Tibial nerve (tissue), 4 donors: ENCODE results near the gene CCP110.

Experiments used
- EP300 ChIP-seq, 2 donors: sonication (generic); formaldehyde crosslinking; IDR thresholded peaks; one replicate each; pipeline ENCODE4 v1.6.1; 2017; ENCODE audit warnings: antibody characterized with exemption in 2 of 2, mild to moderate bottlenecking in 1 of 2
- POLR2A ChIP-seq, 2 donors: fragments of 450-650 bp; IDR thresholded peaks; one replicate each; pipeline ENCODE4 v1.6.1; 2017; ENCODE audit warnings: antibody characterized with exemption in 2 of 2, mild to moderate bottlenecking in 2 of 2, moderate library complexity in 2 of 2
- TF ChIP-seq, protein P1 (sequence below), 5 experiments: fragments of 200-600 bp in 3 of 5; fragments of 450-650 bp in 2 of 5; sonication (generic) in 3 of 5; IDR thresholded peaks; one replicate each; pipeline ENCODE4 v1.5.1; 2016 to 2019; ENCODE audit warnings: antibody characterized with exemption in 5 of 5, mild to moderate bottlenecking in 3 of 5, moderate library complexity in 2 of 5

DNA sequence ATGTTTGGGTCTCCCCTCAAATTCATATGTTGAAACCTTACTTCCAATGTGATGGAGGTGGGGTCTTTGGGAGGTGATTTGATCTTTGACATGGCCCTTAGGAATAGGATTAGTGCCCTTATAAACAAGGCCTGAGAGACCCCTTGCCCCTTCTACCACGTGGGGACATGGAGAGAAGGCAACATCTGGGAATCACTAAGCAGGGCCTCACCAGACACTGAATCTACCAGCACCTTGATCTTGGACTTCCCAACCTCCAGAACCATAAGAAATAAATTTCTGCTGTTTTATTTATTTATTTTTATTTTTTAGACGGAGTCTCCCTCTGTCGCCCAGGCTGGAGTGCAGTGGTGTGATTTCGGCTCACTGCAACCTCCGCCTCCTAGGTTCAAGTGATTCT is 42.0 kb upstream of the CCP110 start:
- TF ChIP-seq POLR2A (IDR thresholded peaks at IDR 0.05) (no peak), EP300 (IDR thresholded peaks at IDR 0.05) (no peak)
- TF ChIP-seq, protein P1, sequence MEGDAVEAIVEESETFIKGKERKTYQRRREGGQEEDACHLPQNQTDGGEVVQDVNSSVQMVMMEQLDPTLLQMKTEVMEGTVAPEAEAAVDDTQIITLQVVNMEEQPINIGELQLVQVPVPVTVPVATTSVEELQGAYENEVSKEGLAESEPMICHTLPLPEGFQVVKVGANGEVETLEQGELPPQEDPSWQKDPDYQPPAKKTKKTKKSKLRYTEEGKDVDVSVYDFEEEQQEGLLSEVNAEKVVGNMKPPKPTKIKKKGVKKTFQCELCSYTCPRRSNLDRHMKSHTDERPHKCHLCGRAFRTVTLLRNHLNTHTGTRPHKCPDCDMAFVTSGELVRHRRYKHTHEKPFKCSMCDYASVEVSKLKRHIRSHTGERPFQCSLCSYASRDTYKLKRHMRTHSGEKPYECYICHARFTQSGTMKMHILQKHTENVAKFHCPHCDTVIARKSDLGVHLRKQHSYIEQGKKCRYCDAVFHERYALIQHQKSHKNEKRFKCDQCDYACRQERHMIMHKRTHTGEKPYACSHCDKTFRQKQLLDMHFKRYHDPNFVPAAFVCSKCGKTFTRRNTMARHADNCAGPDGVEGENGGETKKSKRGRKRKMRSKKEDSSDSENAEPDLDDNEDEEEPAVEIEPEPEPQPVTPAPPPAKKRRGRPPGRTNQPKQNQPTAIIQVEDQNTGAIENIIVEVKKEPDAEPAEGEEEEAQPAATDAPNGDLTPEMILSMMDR (IDR thresholded peaks at IDR 0.05): no peak
